Vagina (tissue), 2 donors: ENCODE results near the gene PCSK5.

Experiments used
- POLR2A ChIP-seq, 2 donors: fragments of 450-650 bp; IDR thresholded peaks; one replicate each; pipeline ENCODE4 v1.6.1; 2017; ENCODE audit warnings: antibody characterized with exemption in 2 of 2, mild to moderate bottlenecking in 2 of 2, moderate library complexity in 2 of 2
- POLR2AphosphoS5 ChIP-seq, 2 donors: sonication (generic); formaldehyde crosslinking; IDR thresholded peaks; one replicate each; pipeline ENCODE4 v1.9.0; 2017; ENCODE audit warnings: antibody characterized with exemption in 2 of 2, mild to moderate bottlenecking in 2 of 2, low read depth in 1 of 2; ENCODE audit not compliant: insufficient read depth in 1 of 2
- TF ChIP-seq, protein P1 (sequence below), 3 experiments: fragments of 450-650 bp in 2 of 3; fragments of 200-600 bp in 1 of 3; sonication (generic) in 1 of 3; IDR thresholded peaks; one replicate each; pipeline ENCODE4 v1.5.1; 2017 to 2019; ENCODE audit warnings: antibody characterized with exemption in 3 of 3, mild to moderate bottlenecking in 2 of 3, moderate library complexity in 2 of 3

DNA sequence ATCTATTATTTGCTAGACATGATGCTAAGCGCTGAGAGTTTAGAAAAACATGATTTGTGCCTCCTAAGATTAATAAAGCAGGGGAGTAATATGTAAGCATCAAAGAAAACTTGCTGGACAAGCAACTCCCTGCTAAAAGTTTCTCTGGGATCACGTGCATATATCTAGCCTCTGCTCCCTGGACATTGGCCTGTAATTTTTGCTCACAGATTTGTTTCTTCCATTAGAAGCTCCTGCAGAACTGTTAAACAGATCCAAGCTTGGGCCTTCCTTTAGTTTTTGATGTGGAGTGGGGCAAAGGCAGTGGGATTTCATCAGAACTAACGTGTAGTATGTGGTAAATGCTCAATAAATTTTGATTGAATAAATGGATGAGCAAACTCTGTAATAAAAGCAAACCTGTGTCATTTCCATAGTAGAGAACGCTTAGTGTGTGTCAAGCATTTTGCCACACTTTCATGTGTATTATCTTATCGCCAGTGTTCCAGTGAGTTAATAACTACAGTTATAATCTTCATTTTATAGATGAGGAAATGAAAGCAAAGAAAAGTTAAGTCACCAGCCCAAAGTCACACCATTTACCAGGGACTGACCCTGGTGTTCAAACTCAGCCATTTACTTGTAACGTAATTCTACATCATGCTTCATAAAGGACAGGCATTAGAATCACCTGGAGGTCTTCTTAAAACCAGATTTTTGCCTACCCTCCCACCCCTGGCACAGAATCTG lies 100.3 kb downstream of the PCSK5 start:
- TF ChIP-seq, protein P1, sequence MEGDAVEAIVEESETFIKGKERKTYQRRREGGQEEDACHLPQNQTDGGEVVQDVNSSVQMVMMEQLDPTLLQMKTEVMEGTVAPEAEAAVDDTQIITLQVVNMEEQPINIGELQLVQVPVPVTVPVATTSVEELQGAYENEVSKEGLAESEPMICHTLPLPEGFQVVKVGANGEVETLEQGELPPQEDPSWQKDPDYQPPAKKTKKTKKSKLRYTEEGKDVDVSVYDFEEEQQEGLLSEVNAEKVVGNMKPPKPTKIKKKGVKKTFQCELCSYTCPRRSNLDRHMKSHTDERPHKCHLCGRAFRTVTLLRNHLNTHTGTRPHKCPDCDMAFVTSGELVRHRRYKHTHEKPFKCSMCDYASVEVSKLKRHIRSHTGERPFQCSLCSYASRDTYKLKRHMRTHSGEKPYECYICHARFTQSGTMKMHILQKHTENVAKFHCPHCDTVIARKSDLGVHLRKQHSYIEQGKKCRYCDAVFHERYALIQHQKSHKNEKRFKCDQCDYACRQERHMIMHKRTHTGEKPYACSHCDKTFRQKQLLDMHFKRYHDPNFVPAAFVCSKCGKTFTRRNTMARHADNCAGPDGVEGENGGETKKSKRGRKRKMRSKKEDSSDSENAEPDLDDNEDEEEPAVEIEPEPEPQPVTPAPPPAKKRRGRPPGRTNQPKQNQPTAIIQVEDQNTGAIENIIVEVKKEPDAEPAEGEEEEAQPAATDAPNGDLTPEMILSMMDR (IDR thresholded peaks at IDR 0.05) = no peak
- TF ChIP-seq POLR2AphosphoS5 (IDR thresholded peaks at IDR 0.05; ENCODE audit: insufficient read depth in 1 of 2, low read depth in 1 of 2) (no peak), POLR2A (IDR thresholded peaks at IDR 0.05) (no peak)
